AG09319 (cell line): ENCODE results near the gene SPAAR.

Experiments used
- DNase-seq: peaks from one replicate; pipeline ENCODE4 v3.0.0-alpha.2; 2010; ENCODE audit warnings: low read depth; ENCODE audit errors: extremely low read depth
- CTCF ChIP-seq: IDR thresholded peaks from 2 replicates; pipeline ENCODE4 v1.5.1; 2011; ENCODE audit warnings: low read depth, mild to moderate bottlenecking, inconsistent platforms, low read length, moderate library complexity

SPAAR gene

GRCh38 chr9:35956651-35957050 is 47.4 kb downstream of the SPAAR start:
- DNase-seq = no peak
- no peak for TF ChIP-seq CTCF

- no peak for DNase-seq
- TF ChIP-seq CTCF = no peak
Observed at GRCh38 chr9:35958104-35958837, 49.0 kb downstream of the SPAAR start, which contains the start of gene OR2S2. Gene OR2S2, minus strand, starts transcription at chr9:35958154. Its CDS starts 56 bp downstream, at chr9:35958098.

- TF ChIP-seq CTCF = no peak
- DNase-seq = no peak
Observed at GRCh38 chr9:35960039-35960655, 50.9 kb downstream of the SPAAR start.
